AG08395 (cell line): Measurements from ENCODE around the gene TRIM62.
A peak's percentile ranks its signal among the peaks of the same experiment; 100 is the strongest.

Source experiments
- DNase-seq: peaks from one replicate; pipeline ENCODE4 v3.0.0; 2012; ENCODE audit warnings: mixed read lengths, low spot score

TRIM62 gene

DNA sequence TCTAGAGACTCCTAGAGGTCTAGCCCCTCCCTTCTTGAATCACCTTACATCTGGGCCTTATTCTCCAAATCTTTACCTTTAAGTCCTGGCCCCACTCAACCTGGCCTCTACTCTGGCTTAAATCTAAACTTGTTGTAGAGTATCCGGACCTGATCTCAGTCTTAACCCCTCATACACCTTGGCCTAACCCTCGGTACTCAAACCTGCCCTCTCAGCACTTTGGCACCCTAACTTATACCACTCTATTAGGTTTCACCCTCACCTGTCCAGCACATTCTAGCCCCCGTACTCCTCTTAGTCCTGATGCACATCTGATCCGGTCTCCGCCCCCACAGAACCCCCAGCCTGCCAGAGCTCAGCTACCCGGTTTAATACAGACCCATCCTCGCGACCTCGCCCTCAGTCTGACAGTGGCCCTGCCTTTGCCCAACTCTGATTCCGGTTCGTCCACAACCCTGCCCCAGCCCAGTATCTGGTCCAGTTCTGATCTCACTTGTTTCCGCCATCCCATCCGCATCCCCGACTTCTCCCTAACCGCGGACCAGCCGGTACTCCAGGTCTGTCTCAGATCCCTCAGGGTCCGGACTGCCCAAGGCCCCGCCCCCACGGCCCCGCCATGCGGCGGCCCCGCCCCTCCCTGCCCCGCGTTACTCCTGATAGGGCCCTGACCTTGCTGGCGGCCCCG is 1.5 kb downstream of the TRIM62 start:
- DNase-seq = peak; percentile 98

DNA sequence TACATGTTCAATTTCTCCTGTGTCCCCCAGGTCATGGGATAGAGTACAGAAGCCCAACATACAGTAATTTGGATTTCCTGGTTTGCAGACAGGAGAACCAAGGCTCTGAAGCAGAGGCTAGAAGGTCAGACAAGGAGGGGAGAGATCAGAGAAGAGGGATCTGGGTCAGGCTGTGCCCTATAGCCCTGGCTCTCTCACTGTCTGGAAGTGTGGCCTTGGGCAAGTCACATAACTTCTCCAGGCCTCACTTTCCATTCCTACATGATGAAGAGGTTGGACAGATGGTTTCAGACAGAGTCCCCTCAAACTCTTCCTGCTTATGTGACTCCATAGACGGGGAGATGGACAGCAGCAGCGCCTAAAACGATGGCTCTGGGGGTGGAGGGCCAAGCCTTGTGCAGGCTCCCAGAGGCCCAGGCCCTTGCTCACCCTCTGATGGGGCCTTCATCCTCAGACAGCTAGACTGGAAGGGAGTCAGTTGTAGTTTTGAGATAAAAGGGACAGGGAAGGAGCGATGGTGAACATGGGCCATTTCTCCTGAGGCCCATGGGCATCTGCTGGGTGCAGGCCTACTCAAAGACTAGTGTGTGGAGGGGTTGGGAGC is 2.9 kb downstream of the TRIM62 start:
- no peak for DNase-seq

DNA sequence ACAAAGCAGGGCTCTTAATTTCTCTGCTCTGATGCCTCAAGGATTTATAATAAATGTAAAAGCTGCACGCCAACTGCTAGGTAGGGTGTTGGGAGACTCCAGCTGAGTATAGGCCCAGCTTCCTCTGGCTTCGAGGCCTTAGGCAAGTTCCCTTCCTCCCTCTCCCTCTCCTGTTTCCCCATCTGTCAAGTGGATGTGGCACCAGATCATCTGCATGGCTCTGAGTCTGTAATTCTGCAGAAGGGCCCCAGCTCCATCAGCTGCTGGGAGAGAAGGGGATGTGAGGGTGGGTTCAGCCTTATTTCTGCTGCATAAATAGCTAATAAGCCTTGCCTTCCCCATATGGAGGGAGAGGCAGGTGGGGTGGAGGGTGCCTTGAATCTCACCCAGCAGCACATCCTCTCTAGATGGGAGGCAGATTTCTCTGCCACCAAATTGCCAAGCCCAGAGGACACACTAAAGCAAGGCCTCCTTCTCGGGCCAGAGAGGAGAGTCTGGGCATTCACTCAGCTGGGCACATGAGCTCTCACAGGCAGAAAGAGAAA is 3.8 kb downstream of the TRIM62 start:
- no peak for DNase-seq

DNA sequence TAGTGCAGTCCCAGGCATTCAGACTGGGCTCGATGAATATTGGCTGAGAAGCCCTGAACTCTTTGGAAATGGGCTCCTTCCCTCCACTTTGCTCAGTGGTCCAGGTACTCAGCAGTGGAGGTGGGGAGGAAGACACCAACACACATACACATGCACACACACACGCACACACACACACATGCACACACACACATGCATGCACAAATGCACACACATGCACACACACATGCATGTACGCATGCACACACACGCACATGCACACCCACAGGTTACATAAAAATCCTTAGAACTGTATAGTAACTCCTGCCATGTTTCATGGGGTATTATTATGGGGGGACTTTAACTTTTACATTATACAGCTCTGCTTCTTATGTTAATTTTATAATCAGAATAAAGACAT is 5.0 kb downstream of the TRIM62 start:
- no peak for DNase-seq

DNA sequence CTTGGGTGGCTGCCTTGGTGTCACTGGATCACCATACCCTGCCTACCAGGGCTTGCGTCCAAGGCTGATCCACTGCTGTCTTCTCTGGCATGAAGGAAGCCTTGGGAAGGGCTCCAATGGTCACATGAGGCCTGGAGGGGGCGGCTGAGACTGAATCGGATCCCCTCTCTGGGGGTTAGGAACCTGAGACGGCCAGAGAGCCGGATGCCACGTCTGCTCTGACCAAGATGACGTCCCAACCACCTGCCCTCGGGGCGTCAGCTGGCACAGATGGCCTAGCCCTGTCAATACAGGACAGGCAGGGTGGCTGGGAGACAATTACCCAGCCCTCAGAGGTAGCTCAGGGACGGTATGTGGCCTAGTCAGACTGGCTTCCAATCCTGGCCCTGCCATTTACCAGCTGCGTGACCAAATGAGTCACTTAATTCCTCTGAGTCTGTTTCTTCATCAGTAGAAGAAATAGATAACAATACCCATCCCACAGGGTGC is 5.4 kb downstream of the TRIM62 start:
- DNase-seq = no peak

DNA sequence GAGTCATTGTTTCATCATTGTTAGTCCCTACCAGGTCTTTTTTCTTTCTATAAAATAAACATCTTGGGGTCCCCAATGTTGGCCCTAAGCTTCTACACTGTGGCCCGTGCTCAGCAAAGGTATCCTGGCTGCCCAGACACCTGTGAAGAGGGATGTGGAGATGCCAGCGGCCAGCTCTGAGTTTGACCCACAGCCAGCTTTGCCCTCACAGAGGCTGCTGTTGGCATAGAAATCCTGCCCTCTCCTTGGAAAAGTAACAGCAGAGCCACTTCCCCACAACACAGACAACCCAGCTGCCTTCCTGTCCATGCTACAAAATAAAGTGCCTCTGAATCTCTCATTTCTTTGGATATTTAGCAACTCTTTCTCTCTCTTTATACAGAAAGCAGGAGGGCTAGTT is 6.0 kb downstream of the TRIM62 start:
- DNase-seq = no peak

DNA sequence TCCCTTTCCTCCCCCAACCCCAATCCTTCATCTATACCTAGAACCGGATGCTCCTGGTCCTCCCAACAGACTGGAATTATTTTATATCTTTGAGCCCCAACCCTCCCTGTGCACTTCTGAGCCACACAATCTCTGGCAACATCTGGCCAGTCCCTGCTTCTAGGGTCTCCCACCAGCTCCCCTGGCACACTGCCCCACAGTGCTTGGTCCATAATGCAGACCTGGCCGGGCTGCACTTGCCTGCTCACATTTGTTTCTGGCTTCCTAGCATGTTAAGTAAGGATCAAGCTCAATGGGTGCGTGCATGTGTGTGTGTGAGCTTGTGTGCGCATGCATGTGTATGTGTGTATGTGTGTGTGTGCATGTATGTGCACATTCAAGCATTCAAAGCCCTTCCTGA is 8.8 kb downstream of the TRIM62 start:
- DNase-seq = no peak

DNA sequence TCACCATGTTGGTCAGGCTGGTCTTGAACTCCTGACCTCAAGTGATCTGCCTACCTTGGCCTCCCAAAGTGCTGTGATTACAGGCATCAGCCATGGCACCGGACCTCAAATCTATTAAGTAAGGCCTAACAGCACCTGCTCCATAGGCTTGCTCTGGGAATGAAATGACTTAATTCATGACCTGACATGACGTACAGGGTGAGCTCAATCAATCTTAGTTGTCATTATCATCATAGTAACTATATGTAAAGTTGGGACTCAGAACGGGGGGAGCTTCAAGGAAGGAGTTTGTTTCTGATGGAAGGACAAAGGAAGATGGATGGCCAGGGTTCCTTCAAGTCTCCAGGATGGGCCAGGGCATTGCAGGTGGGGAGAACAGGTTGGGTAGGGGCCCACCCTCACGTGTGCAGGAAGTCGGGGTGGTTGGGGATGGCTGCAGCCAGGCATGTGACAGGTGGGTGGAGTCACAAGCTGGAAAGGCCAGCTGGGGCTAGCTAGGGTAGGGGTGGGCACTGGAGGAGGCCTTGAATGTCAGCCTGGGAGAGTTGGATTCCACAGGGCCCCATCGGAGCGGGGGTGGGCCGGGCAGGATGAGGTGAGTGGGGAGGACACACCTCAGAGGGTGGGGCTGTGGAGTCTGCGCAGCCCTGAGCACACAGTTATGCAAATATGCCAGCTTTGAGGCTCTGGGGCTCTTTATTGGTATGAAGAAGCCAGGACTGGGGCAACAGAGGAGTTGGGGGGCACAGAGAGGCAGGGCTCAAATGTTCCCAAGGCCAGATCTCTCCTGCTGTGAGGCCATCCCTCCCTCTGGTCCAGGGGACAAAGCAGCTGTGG is 9.6 kb downstream of the TRIM62 start:
- no peak for DNase-seq

DNA sequence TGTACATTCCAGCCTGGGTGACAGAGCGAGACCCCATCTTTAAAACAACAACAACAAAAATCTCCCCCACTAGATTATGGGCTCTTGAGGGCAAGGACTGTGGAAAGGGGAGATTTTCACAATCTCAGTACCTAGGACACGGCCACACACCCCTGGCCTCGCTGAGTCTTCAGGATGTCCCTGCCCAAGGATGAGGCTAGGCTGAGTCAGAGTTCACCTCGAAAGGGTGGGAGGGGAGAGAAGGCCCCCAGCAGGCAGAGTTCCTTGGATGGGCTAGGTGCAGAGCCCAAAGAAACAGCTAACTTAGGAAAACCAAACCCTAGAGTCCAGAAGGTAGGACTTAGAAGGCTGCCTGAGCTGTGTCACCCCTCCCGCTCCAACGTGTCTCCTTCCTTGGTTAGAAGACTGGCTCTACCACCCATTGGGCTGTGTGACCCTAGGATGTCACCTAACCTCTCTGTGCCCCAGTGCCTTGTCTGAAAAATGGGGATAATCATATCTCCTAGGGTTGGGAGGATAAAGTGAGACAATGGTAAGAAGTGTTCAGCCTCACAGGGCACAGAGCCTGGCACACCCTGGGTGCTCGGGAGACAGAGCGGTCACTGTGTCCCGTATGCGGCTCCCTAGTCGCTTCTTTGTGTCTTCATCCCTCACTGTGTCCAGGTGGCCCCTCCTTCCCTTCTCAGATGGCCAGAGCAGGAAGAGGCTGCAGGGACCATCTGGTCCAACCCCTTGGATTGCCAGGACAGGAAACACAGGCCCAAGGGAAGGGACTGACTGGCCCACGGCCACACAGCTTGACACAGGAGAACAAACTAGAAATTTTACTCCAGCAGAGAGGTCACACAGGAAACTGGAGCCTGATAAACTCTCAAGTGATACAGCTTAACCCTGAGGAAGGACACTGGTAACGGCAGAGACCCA is 11.2 kb downstream of the TRIM62 start:
- no peak for DNase-seq

DNA sequence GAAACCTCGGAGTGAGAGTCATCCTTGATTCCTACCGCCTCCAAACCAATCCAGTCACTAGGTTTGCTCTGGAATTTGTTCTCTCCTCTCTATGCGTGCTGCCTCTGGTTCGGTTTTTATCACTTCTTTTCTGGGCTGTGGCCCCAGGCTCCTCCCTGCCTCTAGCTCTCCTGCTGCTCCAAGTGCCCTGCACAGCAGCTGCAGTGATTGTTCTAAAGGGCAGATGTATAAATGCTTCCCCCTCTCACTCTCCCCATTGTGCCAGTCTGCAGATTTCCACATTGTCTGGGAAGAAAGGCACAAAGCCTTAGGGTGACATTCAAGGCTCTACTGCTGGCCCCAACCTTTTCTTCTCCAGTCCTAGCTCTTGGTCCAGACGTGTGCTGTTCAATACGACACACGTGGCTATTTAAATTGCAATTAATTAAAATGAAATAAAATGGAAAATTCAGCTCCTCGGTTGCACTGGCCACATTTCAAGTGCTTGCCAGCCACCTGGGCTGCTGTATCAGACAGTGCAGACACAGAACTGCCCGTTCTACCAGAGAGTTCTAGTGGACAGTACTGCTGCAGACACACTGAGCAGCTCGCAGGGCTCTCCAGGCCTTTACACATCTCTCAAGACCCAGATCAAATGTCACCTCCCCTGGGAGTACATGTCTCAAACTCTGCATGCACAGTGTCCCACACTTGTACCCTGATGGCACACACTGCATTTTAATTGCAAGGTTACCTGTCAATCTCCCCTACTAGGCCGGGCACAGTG is 12.4 kb downstream of the TRIM62 start:
- no peak for DNase-seq

DNA sequence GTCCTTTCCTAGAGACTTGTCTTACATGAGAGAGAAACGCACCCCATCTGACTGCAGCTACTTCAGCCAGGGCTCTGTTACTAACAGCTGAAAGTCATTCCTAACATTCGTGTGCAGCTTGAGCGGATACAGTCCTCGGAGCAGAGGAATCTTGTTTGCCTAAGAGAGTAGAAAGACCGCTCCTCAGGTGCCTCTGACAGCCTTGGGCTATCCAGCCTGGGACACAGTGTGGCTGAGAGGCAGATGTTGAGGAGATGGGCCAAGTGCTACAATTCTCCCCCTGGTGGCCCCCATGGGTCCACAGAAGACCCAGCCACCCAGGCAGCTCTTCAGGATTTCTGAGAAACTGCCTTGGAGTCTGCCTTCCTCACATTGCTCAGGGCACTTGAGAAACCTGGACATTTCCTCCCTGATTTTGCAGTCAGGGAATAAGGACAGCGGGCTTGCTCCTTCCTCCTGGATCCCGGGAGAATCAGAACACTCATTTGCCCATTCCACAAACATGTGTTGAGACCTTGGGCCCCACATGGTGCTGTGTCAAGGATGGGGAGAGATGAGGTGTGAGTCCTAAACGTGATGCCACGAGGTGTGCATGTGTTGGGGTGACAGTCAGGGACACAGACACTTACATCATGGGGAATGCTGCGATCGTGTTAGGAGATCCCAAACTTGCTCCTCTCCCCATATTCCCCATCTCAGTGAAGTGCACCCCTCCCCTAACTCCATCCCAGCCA is 13.1 kb downstream of the TRIM62 start:
- DNase-seq = no peak

DNA sequence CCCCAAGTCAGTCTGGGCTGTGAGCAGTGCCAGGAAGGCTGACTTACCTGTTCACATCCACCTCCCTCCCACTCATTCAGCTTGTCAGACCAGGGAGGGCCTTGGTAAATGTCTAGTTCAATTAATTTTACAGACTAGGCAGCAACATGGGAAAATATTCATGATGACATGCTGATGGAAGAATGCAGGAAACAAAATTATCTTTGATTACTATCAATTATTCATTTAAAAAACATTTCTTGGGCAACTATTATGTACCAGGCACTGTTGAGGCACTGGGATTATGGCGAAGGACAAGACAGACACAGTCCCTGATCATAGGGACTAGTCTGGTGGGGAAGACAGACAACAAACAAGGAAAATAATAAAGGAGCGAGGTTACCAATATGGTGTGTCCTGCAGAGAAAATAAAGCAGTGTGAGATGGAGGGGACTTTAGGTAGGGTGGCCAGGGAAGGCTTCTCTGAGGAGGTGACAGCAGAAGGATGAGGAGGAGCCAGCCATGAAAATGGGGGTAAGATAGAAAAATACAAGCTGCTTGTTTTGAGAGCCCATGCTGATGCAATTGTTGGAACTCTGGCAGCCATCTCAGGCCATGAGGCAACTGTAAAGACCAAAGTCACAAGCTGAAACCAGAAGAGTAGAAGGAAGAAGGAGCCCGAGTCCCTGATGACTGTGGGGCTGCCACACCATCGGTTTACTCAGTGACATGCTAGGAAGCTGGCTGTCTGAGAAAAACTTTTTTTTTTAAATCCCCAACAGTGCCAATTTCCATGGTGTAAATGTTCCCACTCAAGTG is 14.0 kb downstream of the TRIM62 start:
- no peak for DNase-seq

DNA sequence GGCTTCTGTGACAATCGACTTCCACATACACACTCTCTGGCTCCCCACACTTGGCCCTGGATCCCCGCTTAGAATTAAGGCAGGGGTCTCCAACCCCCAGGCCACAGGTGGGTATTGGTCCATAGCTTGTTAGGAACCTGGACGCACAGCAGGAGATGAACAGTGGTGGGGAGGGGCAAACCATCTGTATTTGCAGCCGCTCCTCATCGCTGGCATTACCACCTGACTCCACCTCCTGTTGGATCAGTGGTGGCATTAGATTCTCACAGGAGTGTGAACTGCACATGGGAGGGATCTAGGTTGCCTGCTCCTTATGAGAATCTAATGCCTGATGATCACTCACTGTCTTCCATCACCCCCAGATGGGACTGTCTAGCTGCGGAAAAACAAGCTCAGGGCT is 16.0 kb downstream of the TRIM62 start:
- no peak for DNase-seq

DNA sequence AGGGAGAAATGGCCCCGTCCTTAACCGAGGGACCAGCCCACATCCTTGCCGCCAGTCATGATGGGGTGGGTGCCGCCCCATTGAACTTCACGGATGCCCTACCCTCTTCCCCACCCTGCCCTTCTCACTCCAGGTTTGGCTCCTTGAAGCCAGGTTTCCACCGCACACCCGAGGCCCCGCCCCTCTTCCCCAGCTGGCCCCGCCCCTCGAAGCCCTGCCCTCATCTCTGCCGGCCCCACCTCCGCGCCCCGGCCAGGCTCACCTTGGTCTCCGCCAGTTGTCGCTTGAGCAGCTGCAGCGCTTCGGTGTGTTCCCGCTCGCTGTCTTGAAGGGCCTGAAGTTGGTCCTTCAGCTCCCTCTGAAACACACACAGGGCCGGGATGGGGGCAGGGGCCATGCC is 16.6 kb downstream of the TRIM62 start:
- DNase-seq = no peak

DNA sequence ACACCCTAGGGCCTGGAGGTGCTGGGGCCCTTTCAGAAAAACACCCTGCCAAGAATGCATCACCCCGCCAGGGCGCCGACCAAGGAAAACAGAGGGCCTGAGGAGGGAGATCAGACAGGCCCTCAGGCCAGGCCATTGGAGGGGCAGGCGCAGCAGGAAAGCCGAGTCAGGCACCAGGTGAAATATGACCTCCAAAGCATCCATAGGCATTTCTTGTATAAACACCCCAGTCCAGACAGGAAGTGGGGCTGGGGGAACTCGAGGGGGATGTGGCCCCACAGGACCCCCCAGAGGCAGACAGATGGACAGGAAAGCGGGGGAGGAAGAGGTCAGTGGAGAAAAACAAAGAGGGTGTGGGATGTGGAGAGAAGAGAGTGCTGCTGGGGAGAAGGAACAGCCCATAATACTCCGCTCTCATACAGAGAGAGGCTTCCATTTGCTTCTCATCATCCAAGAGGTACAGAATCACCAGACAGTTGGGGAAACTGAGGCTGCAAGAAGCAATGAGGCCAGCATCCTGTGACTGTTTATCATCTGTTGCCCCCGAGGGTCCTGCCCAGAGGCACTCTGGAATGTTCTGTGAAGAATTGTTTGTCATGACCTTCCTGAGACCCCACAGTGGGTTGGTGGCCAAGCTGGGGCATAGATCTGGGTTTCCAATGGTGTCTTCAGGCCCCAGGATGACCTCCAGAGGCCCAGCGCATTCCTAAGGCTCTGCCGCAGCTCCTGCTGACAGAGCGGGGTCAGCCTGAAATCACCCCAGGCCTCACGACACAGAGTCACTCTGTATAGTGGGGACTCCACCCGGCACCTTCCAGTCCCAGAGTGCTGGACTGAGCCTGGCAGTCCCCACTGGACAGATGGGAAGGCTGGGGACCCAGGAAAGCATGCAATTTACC is 18.0 kb downstream of the TRIM62 start:
- DNase-seq = no peak

DNA sequence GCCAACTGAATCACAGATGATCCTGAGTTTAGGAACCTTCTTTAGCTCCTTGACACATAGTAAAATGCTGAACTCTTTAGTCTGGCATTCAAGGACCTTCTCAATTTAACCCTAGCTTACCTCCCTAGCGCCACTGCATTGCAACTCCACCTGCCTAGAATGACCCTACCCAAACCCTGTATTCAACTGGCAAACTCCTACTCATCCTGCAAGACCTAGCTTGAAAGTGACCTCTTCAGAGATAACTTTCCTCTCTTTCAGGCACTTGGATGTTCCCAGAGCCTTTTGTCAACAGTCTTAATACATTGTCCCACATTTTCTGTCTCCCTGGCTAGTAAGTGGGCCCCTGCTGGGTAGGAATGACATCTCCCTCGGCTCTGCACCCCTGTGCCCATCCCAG is 19.7 kb downstream of the TRIM62 start:
- DNase-seq = no peak

DNA sequence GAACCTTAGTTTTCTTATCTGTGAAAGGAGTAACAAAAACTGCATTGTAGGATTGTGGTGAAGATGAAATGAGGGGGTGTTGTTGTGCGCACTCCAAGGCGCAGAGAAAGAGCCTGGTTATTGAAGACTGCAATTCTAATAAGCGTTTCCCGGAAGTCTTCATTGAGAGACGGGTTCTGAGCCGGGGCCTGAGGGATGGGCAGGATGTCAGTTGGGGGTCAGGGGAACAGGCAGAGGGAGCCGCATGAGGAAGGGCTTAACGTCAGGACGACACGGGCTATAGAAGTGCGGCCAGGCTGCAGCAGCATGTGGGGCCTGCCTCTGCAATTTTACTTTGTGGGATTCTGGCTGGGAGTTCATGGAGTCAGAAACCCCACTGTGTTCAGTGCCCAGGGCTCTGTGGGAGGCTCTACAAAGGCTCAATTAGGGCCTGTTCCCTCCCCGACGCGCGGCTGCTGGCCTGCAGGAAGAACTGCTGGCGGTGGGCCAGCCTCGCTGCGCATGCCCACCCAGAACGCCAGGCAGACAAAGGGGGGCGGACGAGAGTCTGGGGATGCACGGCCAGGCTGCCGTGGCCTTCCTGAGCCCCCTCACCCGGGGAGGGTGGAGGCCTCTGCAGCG is 20.7 kb downstream of the TRIM62 start:
- no peak for DNase-seq

DNA sequence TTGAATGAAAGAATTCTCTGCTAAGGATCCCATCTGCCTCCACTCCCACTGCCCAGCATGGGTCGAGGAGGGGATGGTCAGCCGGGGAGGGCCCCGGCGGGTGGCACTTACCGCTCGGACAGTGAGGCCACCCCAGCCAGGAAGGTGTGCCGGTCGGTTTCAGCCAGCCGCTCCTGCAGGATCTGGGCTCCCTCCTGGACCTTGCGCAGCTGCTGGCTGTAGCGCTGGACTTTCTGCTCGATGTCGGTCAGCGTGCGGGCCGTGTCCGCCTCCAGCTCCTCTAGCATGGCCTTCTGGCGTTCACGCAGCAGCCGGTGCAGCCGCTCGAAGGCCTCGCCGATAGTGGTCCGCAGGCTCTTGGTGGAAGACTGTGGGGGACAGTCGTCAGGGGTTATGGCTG is 22.3 kb downstream of the TRIM62 start:
- DNase-seq = no peak
